ENCODE results near the gene FAM200C. TPM values are rescaled to one million over a fixed set of nuclear protein-coding genes. Genes with fewer than 3 reads are reported as not detected.

The FAM200C gene
- total and polyA plus RNA-seq, 2 of the 8 experiments (the other 6 are each of a cell fraction or from before 2014, with no cell fraction given) = 2.6 to 7.3 TPM

- no peak overlapping the region for H2BK15ac ChIP-seq (ENCODE audit: low read length)
- H3K4ac ChIP-seq (replicated peaks; ENCODE audit: insufficient read length, low read depth, low read length) = no peak overlapping the region
- ChIA-PET CTCF (ENCODE audit: partially characterized antibody) (interaction anchor here (0.9 to 12.9 kb wide), 7 partner anchors 9 to 332 kb away, joined by 3 to 231 read pairs (median 5); no protein-coding TSS in a partner anchor), POLR2A (ENCODE audit: partially characterized antibody) (interaction anchor here (1.1 to 1.3 kb wide), 2 partner anchors 14 to 343 kb away, joined by 3 read pairs; partner anchors contain the start of gene TTC1)
- no peak overlapping the region for H3K18ac ChIP-seq (ENCODE audit: extremely low read depth, low read length)
- TF ChIP-seq HDAC6 (IDR thresholded peaks at IDR 0.05; ENCODE audit: low read depth, low read length) (no peak), SIRT6 (IDR thresholded peaks at IDR 0.05; ENCODE audit: low read length) (no peak), KDM4A (IDR thresholded peaks at IDR 0.05; ENCODE audit: low read depth, low read length, severe bottlenecking) (no peak), BRCA1 (IDR thresholded peaks at IDR 0.05; ENCODE audit: low read depth, low read length) (no peak)
- no peak overlapping the region for H3K4me3 ChIP-seq (ENCODE audit: extremely low read depth in 1 of 4, insufficient read depth in 2 of 4, low read depth in 3 of 4, low read length in 4 of 4)
- H2AFZ ChIP-seq (ENCODE audit: low read length) = no peak overlapping the region
- FAIRE-seq = no peak
- no peak overlapping the region for H3K56ac ChIP-seq (replicated peaks; ENCODE audit: insufficient read length, low read depth, low read length)
- no peak overlapping the region for H2BK5ac ChIP-seq (ENCODE audit: low read depth, low read length)
- H4K8ac ChIP-seq (ENCODE audit: extremely low read depth, insufficient read depth, low read length) = no peak overlapping the region
- no peak overlapping the region for H3K27ac ChIP-seq (ENCODE audit: low read depth, low read length)
- no peak overlapping the region for H3K4me2 ChIP-seq (ENCODE audit: insufficient read depth in 1 of 2, low read depth in 2 of 2, low read length in 2 of 2)
- WGBS, 2 experiments (ENCODE audit: extremely low coverage in 1 of 2, insufficient coverage in 1 of 2, insufficient read length in 1 of 2, insufficient replicate concordance in 2 of 2, low coverage in 1 of 2, low lambda C conversion rate in 2 of 2, missing lambda C conversion rate in 1 of 2) = 84% methylated on average over 4 of the region's 4 CpGs; no CpG with 5 or more reads in 1 of the 2 experiments
- no peaks in the 10 kb centered on the region for H4K20me1 ChIP-seq (replicated peaks in 1 of 2; ENCODE audit: control insufficient read depth in 1 of 2, insufficient read depth in 2 of 2, low read length in 2 of 2)
- H3K79me2 ChIP-seq (ENCODE audit: control insufficient read depth in 1 of 2, insufficient read depth in 2 of 2, low read length in 2 of 2) = no peaks in the 10 kb centered on the region
- H3K23ac ChIP-seq (ENCODE audit: insufficient read length) = no peak overlapping the region
- H4K5ac ChIP-seq (ENCODE audit: insufficient read length, low read depth, low read length) = no peak overlapping the region
- H2BK120ac ChIP-seq (replicated peaks; ENCODE audit: low read depth, low read length) = no peak overlapping the region
- H2BK12ac ChIP-seq (ENCODE audit: low read depth, low read length) = no peak overlapping the region
- H4K91ac ChIP-seq (replicated peaks; ENCODE audit: insufficient read length, low read length) = no peak overlapping the region
- no peak overlapping the region for H3K14ac ChIP-seq (ENCODE audit: insufficient read length)
- no peak for DNase-seq (ENCODE audit: low read depth in 1 of 2, low spot score in 2 of 2)
- no peaks in the 10 kb centered on the region; a peak in 1 of 7 replicates for H3K27me3 ChIP-seq (replicated peaks in 1 of 4; ENCODE audit: control insufficient read depth in 3 of 4, extremely low read depth in 1 of 4, insufficient read depth in 3 of 4, low read length in 3 of 4)
- no peaks in the 10 kb centered on the region; a peak in 2 of 7 replicates for H3K4me1 ChIP-seq (replicated peaks in 1 of 4; ENCODE audit: control insufficient read depth in 3 of 4, insufficient read depth in 4 of 4, low read length in 3 of 4)
- H3K9ac ChIP-seq (replicated peaks in 1 of 4; ENCODE audit: extremely low read depth in 1 of 4, low read depth in 3 of 4, low read length in 3 of 4) = no peak overlapping the region
- no peak overlapping the region for H2AK5ac ChIP-seq (ENCODE audit: low read depth, low read length)
- no peaks in the 10 kb centered on the region for H3K9me3 ChIP-seq (ENCODE audit: insufficient read depth in 2 of 2, low read depth in 1 of 2, low read length in 1 of 2)
- H3K36me3 ChIP-seq (ENCODE audit: control insufficient read depth in 2 of 4, insufficient read depth in 4 of 4, low read length in 3 of 4) = no peaks in the 10 kb centered on the region
- H3K79me1 ChIP-seq (ENCODE audit: low read depth, low read length) = no peaks in the 10 kb centered on the region
- H2BK20ac ChIP-seq (ENCODE audit: low read length) = no peak overlapping the region
- H3K23me2 ChIP-seq (ENCODE audit: low read depth, low read length) = no peaks in the 10 kb centered on the region
Observed at GRCh38 chr5:160352308-160352707, 47.5 kb downstream of the FAM200C start.

Measured in H1 (cell line).